HG03108 (cell line): Measurements from ENCODE around the gene NARF.

Experiments
- ATAC-seq: cut with Tn5 transposase; IDR thresholded peaks from one replicate; pipeline ENCODE4 v1.9.1; 2021; ENCODE audit warnings: moderate library complexity; ENCODE audit not compliant: unreplicated experiment

Gene NARF

GRCh38 chr17:82433560-82434215, 24.9 kb upstream of the NARF start:
- no peak for ATAC-seq

GRCh38 chr17:82434216-82434565, 24.4 kb upstream of the NARF start:
- ATAC-seq = peak; percentile 58

- ATAC-seq = no peak
These were observed 23.4 kb upstream of the NARF start for GRCh38 chr17:82435103-82435502.

- ATAC-seq = no peak
These were observed 22.6 kb upstream of the NARF start for GRCh38 chr17:82435601-82436583.

- no peak for ATAC-seq
These were observed 21.8 kb upstream of the NARF start for GRCh38 chr17:82436601-82437324.

GRCh38 chr17:82437325-82437668, 21.2 kb upstream of the NARF start:
- no peak for ATAC-seq

- no peak for ATAC-seq
These were observed 19.9 kb upstream of the NARF start for GRCh38 chr17:82438401-82439193.

- no peak for ATAC-seq
These were observed 19.2 kb upstream of the NARF start for GRCh38 chr17:82439194-82439828.

- ATAC-seq = no peak
These were observed 18.6 kb upstream of the NARF start for GRCh38 chr17:82439829-82440365.

GRCh38 chr17:82440469-82440981, 18.0 kb upstream of the NARF start:
- no peak for ATAC-seq

GRCh38 chr17:82440991-82441627, 17.4 kb upstream of the NARF start:
- ATAC-seq = no peak

- no peak for ATAC-seq
These were observed 16.7 kb upstream of the NARF start for GRCh38 chr17:82441691-82442487.

GRCh38 chr17:82442643-82443464, 15.7 kb upstream of the NARF start:
- ATAC-seq = no peak

- ATAC-seq = no peak
These were observed 14.9 kb upstream of the NARF start for GRCh38 chr17:82443465-82444283.

GRCh38 chr17:82444284-82444893, 14.2 kb upstream of the NARF start:
- no peak for ATAC-seq

- ATAC-seq = no peak
These were observed 13.5 kb upstream of the NARF start for GRCh38 chr17:82444941-82445521.
